ENCODE results near the gene DRC7. TPM values are rescaled to one million over a fixed set of nuclear protein-coding genes. Genes with fewer than 3 reads are reported as not detected.

DRC7 gene
- total RNA-seq, 2 donors from 2014 or later: not detected

- TF ChIP-seq CTCF (IDR thresholded peaks at IDR 0.05): no peak
- no peak for DNase-seq (ENCODE audit: low spot score)
- H3K27me3 ChIP-seq: no peaks in the 10 kb centered on the region
- no peaks in the 10 kb centered on the region for H3K36me3 ChIP-seq
- peaks cover 0 to 21% of the 10 kb centered on the region in 2 donors for H3K4me1 ChIP-seq
- no peak overlapping the region for H3K4me3 ChIP-seq
- H3K27ac ChIP-seq: no peak overlapping the region
- no peaks in the 10 kb centered on the region for H3K9me3 ChIP-seq
Observed at GRCh38 chr16:57738844-57739243, 44.2 kb downstream of the DRC7 start.

- H3K27me3 ChIP-seq: no peaks in the 10 kb centered on the region
- H3K4me1 ChIP-seq: peaks cover 0 to 13% of the 10 kb centered on the region in 2 donors
- H3K4me3 ChIP-seq: no peak overlapping the region
- no peak overlapping the region for H3K27ac ChIP-seq
- DNase-seq (ENCODE audit: low spot score): no peak
- no peaks in the 10 kb centered on the region for H3K9me3 ChIP-seq
- no peak for TF ChIP-seq CTCF (IDR thresholded peaks at IDR 0.05)
- no peaks in the 10 kb centered on the region for H3K36me3 ChIP-seq
Observed at GRCh38 chr16:57739756-57740422, 45.3 kb downstream of the DRC7 start.

GRCh38 chr16:57740423-57741071 lies 45.9 kb downstream of the DRC7 start:
- no peak for TF ChIP-seq CTCF (IDR thresholded peaks at IDR 0.05)
- no peaks in the 10 kb centered on the region for H3K9me3 ChIP-seq
- peaks cover 0 to 13% of the 10 kb centered on the region in 2 donors for H3K4me1 ChIP-seq
- DNase-seq (ENCODE audit: low spot score): no peak
- no peak overlapping the region for H3K4me3 ChIP-seq
- H3K27ac ChIP-seq: no peak overlapping the region
- H3K27me3 ChIP-seq: no peaks in the 10 kb centered on the region
- no peaks in the 10 kb centered on the region for H3K36me3 ChIP-seq

GRCh38 chr16:57741660-57742191 lies 47.1 kb downstream of the DRC7 start:
- Histone ChIP-seq H3K27ac (no peak overlapping the region), H3K36me3 (no peaks in the 10 kb centered on the region), H3K4me1 (peaks cover 0 to 5% of the 10 kb centered on the region in 2 donors), H3K9me3 (no peaks in the 10 kb centered on the region), H3K27me3 (no peaks in the 10 kb centered on the region), H3K4me3 (no peak overlapping the region)
- TF ChIP-seq CTCF (IDR thresholded peaks at IDR 0.05): no peak
- no peak for DNase-seq (ENCODE audit: low spot score)

GRCh38 chr16:57742543-57742942 lies 47.9 kb downstream of the DRC7 start:
- H3K27ac ChIP-seq: no peak overlapping the region
- no peak for TF ChIP-seq CTCF (IDR thresholded peaks at IDR 0.05)
- H3K4me1 ChIP-seq: no peaks in the 10 kb centered on the region
- H3K27me3 ChIP-seq: no peaks in the 10 kb centered on the region
- DNase-seq (ENCODE audit: low spot score): no peak
- H3K36me3 ChIP-seq: no peaks in the 10 kb centered on the region
- no peaks in the 10 kb centered on the region for H3K9me3 ChIP-seq
- H3K4me3 ChIP-seq: no peak overlapping the region
